ENCODE data around the gene SLC9A9. TPM values are rescaled to one million over a fixed set of nuclear protein-coding genes. Genes with fewer than 3 reads are reported as not detected.
"Not testable (repeated sequence)": the region's sequence is repeated elsewhere in the genome, so short reads cannot be mapped to it uniquely, and the experiment has no call there.

SLC9A9 gene
- total and polyA plus RNA-seq, 2 donors (not counting 1 experiment from before 2014, with no cell fraction given) = 14.3 to 74.0 TPM

- Histone ChIP-seq H3K79me2 (ENCODE audit: control insufficient read depth, insufficient read depth, low read length) (no peaks in the 10 kb centered on the region), H3K4me2 (ENCODE audit: extremely low read depth, insufficient read depth, low read length) (no peak overlapping the region), H3K4me3 (replicated peaks in 1 of 4; ENCODE audit: control extremely low read depth in 1 of 4, insufficient read depth in 1 of 4, low read depth in 3 of 4, low read length in 4 of 4) (no peak overlapping the region), H2AFZ (ENCODE audit: low read length) (no peak overlapping the region), H3K9ac (ENCODE audit: insufficient read depth, low read length) (no peak overlapping the region), H3K4me1 (ENCODE audit: control insufficient read depth, extremely low read depth, insufficient read depth, low read length) (no peaks in the 10 kb centered on the region), H4K20me1 (ENCODE audit: control insufficient read depth, extremely low read depth, insufficient read depth, low read length) (no peaks in the 10 kb centered on the region), H3K27me3 (ENCODE audit: control insufficient read depth, insufficient read depth, low read length) (no peaks in the 10 kb centered on the region), H3K27ac (ENCODE audit: insufficient read depth, low read length) (no peak overlapping the region), H3K9me3 (ENCODE audit: control insufficient read depth, insufficient read depth, low read depth, low read length) (no peaks in the 10 kb centered on the region), H3K36me3 (ENCODE audit: control insufficient read depth, insufficient read depth, low read length) (no peaks in the 10 kb centered on the region)
- TF ChIP-seq, protein P1, sequence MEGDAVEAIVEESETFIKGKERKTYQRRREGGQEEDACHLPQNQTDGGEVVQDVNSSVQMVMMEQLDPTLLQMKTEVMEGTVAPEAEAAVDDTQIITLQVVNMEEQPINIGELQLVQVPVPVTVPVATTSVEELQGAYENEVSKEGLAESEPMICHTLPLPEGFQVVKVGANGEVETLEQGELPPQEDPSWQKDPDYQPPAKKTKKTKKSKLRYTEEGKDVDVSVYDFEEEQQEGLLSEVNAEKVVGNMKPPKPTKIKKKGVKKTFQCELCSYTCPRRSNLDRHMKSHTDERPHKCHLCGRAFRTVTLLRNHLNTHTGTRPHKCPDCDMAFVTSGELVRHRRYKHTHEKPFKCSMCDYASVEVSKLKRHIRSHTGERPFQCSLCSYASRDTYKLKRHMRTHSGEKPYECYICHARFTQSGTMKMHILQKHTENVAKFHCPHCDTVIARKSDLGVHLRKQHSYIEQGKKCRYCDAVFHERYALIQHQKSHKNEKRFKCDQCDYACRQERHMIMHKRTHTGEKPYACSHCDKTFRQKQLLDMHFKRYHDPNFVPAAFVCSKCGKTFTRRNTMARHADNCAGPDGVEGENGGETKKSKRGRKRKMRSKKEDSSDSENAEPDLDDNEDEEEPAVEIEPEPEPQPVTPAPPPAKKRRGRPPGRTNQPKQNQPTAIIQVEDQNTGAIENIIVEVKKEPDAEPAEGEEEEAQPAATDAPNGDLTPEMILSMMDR (conservative IDR thresholded peaks at IDR 0.05 in 1 of 2, IDR thresholded peaks at IDR 0.05 in 1 of 2; ENCODE audit: low read depth in 1 of 2, low read length in 2 of 2) = no peak
- TF ChIP-seq EZH2 (IDR thresholded peaks at IDR 0.05; ENCODE audit: low read length, missing control alignments) = no peak
- no peak for DNase-seq (ENCODE audit: low read depth in 2 of 2)
Measured at GRCh38 chr3:143697975-143698374, 150.3 kb downstream of the SLC9A9 start.

GRCh38 chr3:143695333-143695732 is 152.9 kb downstream of the SLC9A9 start:
- H4K20me1 ChIP-seq (ENCODE audit: control insufficient read depth, extremely low read depth, insufficient read depth, low read length); H3K36me3 ChIP-seq (ENCODE audit: control insufficient read depth, insufficient read depth, low read length); DNase-seq (ENCODE audit: low read depth in 2 of 2); H3K79me2 ChIP-seq (ENCODE audit: control insufficient read depth, insufficient read depth, low read length); H3K27me3 ChIP-seq (ENCODE audit: control insufficient read depth, insufficient read depth, low read length); H3K9ac ChIP-seq (ENCODE audit: insufficient read depth, low read length); H3K27ac ChIP-seq (ENCODE audit: insufficient read depth, low read length); H3K4me3 ChIP-seq (replicated peaks in 1 of 4; ENCODE audit: control extremely low read depth in 1 of 4, insufficient read depth in 1 of 4, low read depth in 3 of 4, low read length in 4 of 4); H2AFZ ChIP-seq (ENCODE audit: low read length); H3K9me3 ChIP-seq (ENCODE audit: control insufficient read depth, insufficient read depth, low read depth, low read length); H3K4me1 ChIP-seq (ENCODE audit: control insufficient read depth, extremely low read depth, insufficient read depth, low read length); H3K4me2 ChIP-seq (ENCODE audit: extremely low read depth, insufficient read depth, low read length): not testable (repeated sequence)

DNA sequence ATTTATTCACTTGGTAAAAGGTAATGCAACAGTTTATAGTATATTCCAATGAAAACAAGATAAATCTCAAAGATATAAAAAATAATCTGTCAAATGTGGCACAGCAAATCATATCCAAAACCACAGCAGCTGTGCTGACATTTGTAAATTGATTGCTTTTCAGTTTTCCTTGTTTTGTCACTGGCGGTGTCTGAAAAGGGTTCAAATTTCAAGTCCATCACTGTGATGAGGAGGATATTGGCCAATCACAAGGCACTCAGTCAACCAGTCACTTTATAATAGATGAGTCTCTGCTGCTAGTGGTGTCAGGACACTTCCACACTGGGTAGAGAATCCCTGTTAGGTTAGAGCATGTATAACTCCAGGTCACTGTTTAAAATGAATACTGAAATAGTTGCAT is 154.8 kb downstream of the SLC9A9 start:
- H3K4me3 ChIP-seq (replicated peaks in 1 of 4; ENCODE audit: control extremely low read depth in 1 of 4, insufficient read depth in 1 of 4, low read depth in 3 of 4, low read length in 4 of 4) = no peak overlapping the region
- no peaks in the 10 kb centered on the region for H4K20me1 ChIP-seq (ENCODE audit: control insufficient read depth, extremely low read depth, insufficient read depth, low read length)
- no peaks in the 10 kb centered on the region for H3K27me3 ChIP-seq (ENCODE audit: control insufficient read depth, insufficient read depth, low read length)
- DNase-seq (ENCODE audit: low read depth in 2 of 2) = no peak
- H3K4me2 ChIP-seq (ENCODE audit: extremely low read depth, insufficient read depth, low read length) = no peak overlapping the region
- no peaks in the 10 kb centered on the region for H3K36me3 ChIP-seq (ENCODE audit: control insufficient read depth, insufficient read depth, low read length)
- no peak overlapping the region for H2AFZ ChIP-seq (ENCODE audit: low read length)
- no peak overlapping the region for H3K27ac ChIP-seq (ENCODE audit: insufficient read depth, low read length)
- H3K79me2 ChIP-seq (ENCODE audit: control insufficient read depth, insufficient read depth, low read length) = no peaks in the 10 kb centered on the region
- no peak overlapping the region for H3K9ac ChIP-seq (ENCODE audit: insufficient read depth, low read length)
- H3K4me1 ChIP-seq (ENCODE audit: control insufficient read depth, extremely low read depth, insufficient read depth, low read length) = no peaks in the 10 kb centered on the region
- TF ChIP-seq, protein P1 (conservative IDR thresholded peaks at IDR 0.05 in 1 of 2, IDR thresholded peaks at IDR 0.05 in 1 of 2; ENCODE audit: low read depth in 1 of 2, low read length in 2 of 2) = no peak
- TF ChIP-seq EZH2 (IDR thresholded peaks at IDR 0.05; ENCODE audit: low read length, missing control alignments) = no peak
- no peaks in the 10 kb centered on the region for H3K9me3 ChIP-seq (ENCODE audit: control insufficient read depth, insufficient read depth, low read depth, low read length)

Data from fibroblast of lung (primary cell).